GM19193 (cell line): ENCODE data around the gene TMEM258.

Source experiments
- POLR2A ChIP-seq: IDR thresholded peaks from 4 replicates; pipeline ENCODE4 v1.6.1; 2011; ENCODE audit not compliant: insufficient read depth, insufficient read length; ENCODE audit errors: extremely low read depth

Gene TMEM258

DNA sequence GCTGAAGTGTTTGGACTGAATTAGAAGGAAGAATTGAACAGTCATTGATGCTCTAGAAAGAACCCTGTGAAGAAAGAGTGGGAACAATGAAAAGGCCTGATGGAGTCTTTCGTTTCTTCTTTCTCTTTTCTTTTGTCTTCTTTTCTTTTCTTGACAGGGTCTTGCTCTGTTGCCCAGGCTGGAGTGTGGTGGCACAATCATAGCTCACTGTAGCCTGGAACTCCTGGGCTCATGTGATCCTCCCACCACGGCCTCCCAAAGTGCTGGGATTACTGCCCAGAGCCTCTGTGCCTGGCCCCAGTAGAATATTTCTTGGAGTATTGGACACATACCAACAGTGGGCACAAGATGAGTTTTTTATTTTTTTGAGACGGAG is 1.4 kb upstream of the TMEM258 start:
- TF ChIP-seq POLR2A, result no peak

DNA sequence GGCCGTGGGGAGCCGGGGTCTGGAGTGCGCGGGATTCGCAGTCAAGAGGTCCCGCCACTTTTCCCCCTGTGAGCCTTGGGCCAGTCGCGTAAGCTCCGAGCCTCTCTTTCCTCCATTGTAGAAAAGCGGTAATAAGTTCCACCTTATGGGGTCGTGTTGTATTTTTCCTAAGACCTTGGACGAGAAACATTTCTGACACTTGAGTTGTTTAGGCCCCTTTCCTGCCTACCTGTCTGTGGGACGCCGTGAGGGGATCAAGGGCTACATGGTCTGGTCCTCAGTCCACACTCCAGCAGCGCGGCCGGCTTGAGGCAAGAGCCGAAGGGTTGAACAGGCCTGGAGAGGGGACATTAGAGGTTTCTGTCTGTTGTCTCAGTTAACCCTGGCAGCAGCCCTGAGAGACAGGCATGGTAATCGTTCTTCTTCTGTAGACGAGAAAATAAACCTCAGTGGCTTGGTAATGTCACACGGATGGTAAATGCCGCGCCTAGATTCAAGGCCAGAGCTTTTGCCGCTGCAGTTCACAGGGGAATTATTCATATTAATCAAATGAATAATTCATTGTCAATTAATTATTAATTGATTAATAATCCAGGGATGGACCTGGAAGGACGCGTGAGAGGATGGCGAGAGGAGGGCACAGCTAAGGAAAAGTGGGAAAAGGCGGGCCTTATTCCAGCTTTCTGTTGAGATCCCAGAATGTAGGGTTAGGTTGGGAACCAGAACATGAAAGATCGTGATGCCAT is 857 bp upstream of the TMEM258 start:
- TF ChIP-seq POLR2A, result no peak

- TF ChIP-seq POLR2A, result no peak
These were observed 576 bp downstream of the TMEM258 start for GRCh38 chr11:61791737-61792309.

GRCh38 chr11:61787928-61788491 is 4.4 kb downstream of the TMEM258 start:
- TF ChIP-seq POLR2A, result no peak

DNA sequence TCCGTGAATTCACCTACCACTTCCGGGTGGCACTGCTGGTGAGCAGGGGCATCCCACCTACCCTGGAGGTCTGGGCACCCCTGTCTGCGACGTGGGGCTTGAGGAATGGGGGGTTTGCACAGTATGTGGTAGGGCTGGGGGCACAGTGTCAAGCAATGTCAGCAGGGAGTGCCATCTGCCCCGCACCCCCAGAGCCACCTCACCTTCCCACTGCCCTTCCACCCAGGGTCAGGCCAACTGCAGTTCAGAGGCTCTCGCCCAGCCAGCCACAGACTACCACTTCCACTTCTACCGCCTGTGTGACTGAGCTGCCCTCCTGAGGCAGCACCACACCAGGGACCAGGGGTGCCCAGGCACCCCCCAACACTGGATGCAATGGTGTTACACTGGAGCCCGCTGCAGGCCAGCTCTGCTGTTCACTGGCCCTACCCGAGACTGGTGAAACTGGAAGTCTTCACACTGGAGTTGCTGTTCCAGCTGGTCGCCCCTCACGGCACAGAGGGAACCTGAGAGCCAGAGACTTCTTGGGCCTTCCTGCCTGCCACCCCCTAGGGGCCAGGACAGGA is 6.5 kb downstream of the TMEM258 start:
- TF ChIP-seq POLR2A, result no peak

GRCh38 chr11:61784506-61784805 is 7.9 kb downstream of the TMEM258 start:
- TF ChIP-seq POLR2A, result no peak

GRCh38 chr11:61783717-61784505 is 8.5 kb downstream of the TMEM258 start:
- peak; percentile 4 for TF ChIP-seq POLR2A

GRCh38 chr11:61782841-61783240 is 9.6 kb downstream of the TMEM258 start:
- no peak for TF ChIP-seq POLR2A

DNA sequence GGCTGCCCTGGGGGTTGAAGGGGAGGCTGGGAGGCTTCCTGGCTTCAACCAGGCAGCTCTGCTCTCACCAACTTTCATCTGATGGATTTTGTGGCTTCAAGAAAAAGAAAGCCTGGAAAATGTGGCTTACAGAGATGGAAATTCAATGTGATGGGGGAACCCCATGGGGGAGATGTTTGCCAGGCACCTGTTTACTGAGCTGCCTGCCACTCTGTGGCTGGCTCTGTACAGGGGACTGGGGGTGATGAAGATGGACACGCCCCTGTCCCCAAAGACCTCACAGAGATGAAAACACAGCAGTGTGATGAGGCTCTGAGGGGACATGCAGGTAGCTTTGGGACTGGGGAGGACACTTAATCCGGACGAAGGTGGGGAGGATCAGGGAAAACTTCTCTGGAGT is 10.1 kb downstream of the TMEM258 start:
- TF ChIP-seq POLR2A, result no peak

DNA sequence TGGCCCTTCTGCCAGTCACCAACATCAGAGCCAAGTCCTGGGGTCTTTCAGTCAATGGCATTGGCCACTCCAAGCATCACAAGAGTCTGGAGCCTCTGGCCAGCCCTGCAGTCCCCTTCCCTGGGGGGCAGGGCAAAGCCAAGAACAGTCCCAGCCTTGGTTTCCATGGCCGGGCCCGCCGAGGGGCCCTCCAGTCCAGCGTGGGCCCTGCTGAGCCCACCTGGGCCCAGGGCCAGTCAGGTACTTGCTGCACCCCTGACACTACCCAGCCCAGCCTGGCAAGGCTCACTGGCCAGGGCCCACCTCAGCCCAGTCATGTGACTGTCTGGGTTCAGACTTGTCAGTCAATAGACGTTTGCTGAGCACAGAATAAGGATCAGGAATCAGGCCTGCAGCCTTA is 10.8 kb downstream of the TMEM258 start:
- no peak for TF ChIP-seq POLR2A

DNA sequence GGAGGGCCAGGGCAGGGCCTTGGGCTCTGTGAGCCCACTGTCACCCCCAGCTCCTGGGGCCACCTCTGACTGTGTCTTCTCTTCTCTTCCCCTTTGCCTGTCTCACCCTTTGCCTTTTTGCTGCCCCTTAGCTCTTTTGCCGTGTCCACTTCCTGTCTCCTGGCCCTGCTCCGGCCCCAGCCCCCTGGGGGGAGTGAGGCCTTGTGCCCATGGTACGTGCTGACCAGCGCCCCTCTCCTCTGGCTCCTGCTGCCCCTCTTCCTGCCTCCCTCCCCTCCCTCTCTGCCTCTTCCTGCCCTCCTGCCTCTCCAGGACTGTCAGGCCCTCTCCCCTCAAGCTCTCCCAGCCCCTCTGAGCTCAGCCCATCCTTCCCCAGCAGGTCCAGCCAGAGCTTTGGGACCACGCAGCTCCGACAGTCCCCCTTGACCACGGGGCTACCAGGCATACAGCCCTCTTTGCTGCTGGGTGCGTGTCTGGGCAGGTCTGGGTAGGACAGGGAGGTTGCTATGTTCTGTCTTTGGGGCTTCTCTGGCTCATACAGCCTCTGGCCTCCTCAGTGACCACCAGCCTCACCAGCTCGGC is 11.7 kb downstream of the TMEM258 start:
- TF ChIP-seq POLR2A, result no peak

DNA sequence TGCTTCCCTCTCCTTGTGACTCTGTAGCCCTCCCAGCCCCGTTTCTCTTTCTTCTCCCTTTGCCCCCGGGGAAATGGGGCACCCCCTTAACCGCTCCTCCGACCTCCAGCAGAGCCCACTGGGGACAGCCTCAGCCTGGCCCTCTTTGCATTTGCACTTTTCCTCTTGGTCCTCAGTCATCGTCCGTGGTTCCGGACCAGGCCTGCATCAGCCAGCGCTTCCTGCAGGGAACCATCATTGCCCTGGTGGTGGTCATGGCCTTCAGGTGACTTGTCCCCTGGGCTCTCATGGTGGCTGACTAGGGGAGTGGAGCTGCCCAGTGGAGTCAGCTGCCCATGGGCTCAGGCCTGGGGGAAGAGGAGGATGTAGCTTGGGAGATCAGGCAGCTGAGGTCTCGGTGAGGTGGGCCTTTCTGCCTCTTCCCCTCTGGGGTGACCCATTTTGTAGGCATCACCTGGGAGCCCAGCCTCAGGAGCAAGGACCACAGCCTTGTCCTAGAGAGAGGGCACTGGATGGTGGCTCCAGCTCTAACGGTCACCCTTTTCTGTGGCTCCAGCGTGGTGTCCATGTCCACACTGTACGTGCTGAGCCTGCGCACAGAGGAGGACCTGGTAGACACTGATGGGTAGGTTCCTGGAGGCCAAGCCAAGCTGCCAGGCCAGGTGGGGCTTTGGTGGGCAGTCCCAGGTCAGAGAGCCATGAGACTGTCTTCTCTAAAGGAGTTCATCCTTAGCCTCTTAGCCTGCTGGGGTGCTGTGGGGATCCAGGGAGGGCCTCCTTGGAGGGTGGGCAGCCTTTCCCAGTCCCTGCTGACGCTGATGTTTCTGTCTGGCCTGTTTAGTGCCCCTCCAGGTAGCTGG is 12.5 kb downstream of the TMEM258 start:
- no peak for TF ChIP-seq POLR2A

- no peak for TF ChIP-seq POLR2A
These were observed 13.3 kb downstream of the TMEM258 start for GRCh38 chr11:61778920-61779650.

DNA sequence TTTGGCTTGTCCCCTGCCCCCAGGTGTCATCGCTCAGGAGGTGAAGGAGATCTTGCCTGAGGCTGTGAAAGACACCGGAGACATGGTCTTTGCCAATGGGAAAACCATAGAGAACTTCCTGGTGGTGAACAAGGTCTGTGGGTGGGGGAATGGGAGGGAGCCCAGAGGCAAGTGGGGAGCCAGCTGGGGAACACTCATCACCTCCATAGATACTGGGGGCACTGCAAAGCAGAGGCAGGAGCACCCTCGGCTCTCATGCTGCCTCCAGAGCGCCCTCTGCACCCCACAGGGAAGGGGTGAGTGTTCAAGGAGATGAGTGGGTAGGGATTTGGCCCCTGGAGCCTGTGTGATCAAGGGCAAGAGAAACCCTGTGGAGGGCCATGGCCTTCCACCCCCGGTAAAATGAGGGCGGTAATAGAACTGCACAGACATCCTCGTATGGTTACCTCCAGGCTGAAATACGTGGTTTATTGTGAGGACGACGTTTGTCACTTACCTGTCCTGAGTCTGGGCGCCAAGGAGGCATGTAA is 14.0 kb downstream of the TMEM258 start:
- TF ChIP-seq POLR2A, result no peak
